GM06990 (cell line): ENCODE results near the gene SLC2A13.

Experiments used
- DNase-seq: peaks from one replicate; pipeline ENCODE4 v3.0.0-alpha.2; 2011; ENCODE audit not compliant: insufficient read length; ENCODE audit errors: extremely low read depth
- H3K27me3 ChIP-seq: replicated peaks from 2 replicates; pipeline ENCODE4 v1.6.0; 2011; ENCODE audit warnings: low read length; ENCODE audit not compliant: control insufficient read depth, insufficient read depth
- H3K36me3 ChIP-seq: 2 replicates; pipeline ENCODE4 v1.5.1; 2011; ENCODE audit warnings: low read length; ENCODE audit not compliant: control insufficient read depth, insufficient read depth
- H3K4me3 ChIP-seq: replicated peaks from 2 replicates; pipeline ENCODE4 v1.5.1; 2011; ENCODE audit warnings: low read depth, mild to moderate bottlenecking, control low read depth, low read length
- CTCF ChIP-seq: IDR thresholded peaks from 2 replicates; pipeline ENCODE4 v1.5.1; 2011; ENCODE audit warnings: low read length, control low read depth, mild to moderate bottlenecking, inconsistent platforms; ENCODE audit not compliant: insufficient read depth, poor library complexity, severe bottlenecking

The SLC2A13 gene

GRCh38 chr12:40063414-40063813 is 42.5 kb downstream of the SLC2A13 start:
- TF ChIP-seq CTCF = no peak
- H3K27me3 ChIP-seq = no peaks in the 10 kb centered on the region
- H3K36me3 ChIP-seq = no peaks in the 10 kb centered on the region
- no peak for DNase-seq
- no peak overlapping the region for H3K4me3 ChIP-seq

GRCh38 chr12:40058721-40059190 is 47.1 kb downstream of the SLC2A13 start:
- no peak for DNase-seq
- no peak for TF ChIP-seq CTCF
- H3K4me3 ChIP-seq = no peak overlapping the region
- H3K27me3 ChIP-seq = no peaks in the 10 kb centered on the region
- no peaks in the 10 kb centered on the region for H3K36me3 ChIP-seq

GRCh38 chr12:40056373-40056772 is 49.5 kb downstream of the SLC2A13 start:
- Histone ChIP-seq H3K36me3 (no peaks in the 10 kb centered on the region), H3K4me3 (no peak overlapping the region), H3K27me3 (no peaks in the 10 kb centered on the region)
- DNase-seq = no peak
- no peak for TF ChIP-seq CTCF

- no peaks in the 10 kb centered on the region for H3K27me3 ChIP-seq
- no peak for TF ChIP-seq CTCF
- H3K4me3 ChIP-seq = no peak overlapping the region
- H3K36me3 ChIP-seq = no peaks in the 10 kb centered on the region
- no peak for DNase-seq
These were observed 50.1 kb downstream of the SLC2A13 start for GRCh38 chr12:40055776-40056175.

GRCh38 chr12:40055228-40055579 is 50.7 kb downstream of the SLC2A13 start:
- TF ChIP-seq CTCF = no peak
- no peaks in the 10 kb centered on the region for H3K36me3 ChIP-seq
- no peaks in the 10 kb centered on the region for H3K27me3 ChIP-seq
- no peak for DNase-seq
- no peak overlapping the region for H3K4me3 ChIP-seq

- H3K36me3 ChIP-seq = no peaks in the 10 kb centered on the region
- no peak for DNase-seq
- H3K4me3 ChIP-seq = no peak overlapping the region
- TF ChIP-seq CTCF = no peak
- H3K27me3 ChIP-seq = no peaks in the 10 kb centered on the region
These were observed 51.2 kb downstream of the SLC2A13 start for GRCh38 chr12:40054555-40055227.
